SU-DHL-6 (cell line): ENCODE measurements around the gene HID1.

Source experiments
- CTCF ChIP-seq: fragments of 200-600 bp; sonication (generic); IDR thresholded peaks from one replicate; pipeline ENCODE4 v1.5.1; 2017; ENCODE audit warnings: antibody characterized with exemption, mild to moderate bottlenecking, low read length, moderate library complexity; ENCODE audit not compliant: insufficient read depth, poor library complexity, severe bottlenecking
- EZH2phosphoT487 ChIP-seq: fragments of 200-600 bp; sonication (generic), shearing (Covaris generic); conservative IDR thresholded peaks from 2 replicates; pipeline ENCODE4 v1.6.1; 2018; ENCODE audit warnings: mild to moderate bottlenecking, antibody characterized with exemption, low read length, moderate library complexity, mixed read lengths

- TF ChIP-seq CTCF: no peak
- no peak for TF ChIP-seq EZH2phosphoT487
Observed at GRCh38 chr17:74946641-74947040, 25.9 kb downstream of the HID1 start.
